Measurements from ENCODE around the gene RFT1. TPM values are rescaled to one million over a fixed set of nuclear protein-coding genes. Genes with fewer than 3 reads are reported as not detected.

The RFT1 gene
- total RNA-seq, 1 experiment from 2014 or later, result 26.8 TPM

- no peak for DNase-seq (ENCODE audit: extremely low read depth, low read depth)
These were observed 20.2 kb upstream of the RFT1 start for GRCh38 chr3:53150247-53151085.

GRCh38 chr3:53149699-53150098 is 19.5 kb upstream of the RFT1 start:
- no peak for DNase-seq (ENCODE audit: extremely low read depth, low read depth)

- no peak for DNase-seq (ENCODE audit: extremely low read depth, low read depth)
These were observed 18.9 kb upstream of the RFT1 start for GRCh38 chr3:53149006-53149690.

- no peak for DNase-seq (ENCODE audit: extremely low read depth, low read depth)
These were observed 17.7 kb upstream of the RFT1 start for GRCh38 chr3:53147903-53148400.

GRCh38 chr3:53147151-53147902 is 17.1 kb upstream of the RFT1 start:
- no peak for DNase-seq (ENCODE audit: extremely low read depth, low read depth)

- no peak for DNase-seq (ENCODE audit: extremely low read depth, low read depth)
These were observed 16.2 kb upstream of the RFT1 start for GRCh38 chr3:53146319-53146891.

- DNase-seq (ENCODE audit: extremely low read depth, low read depth), result no peak
These were observed 15.5 kb upstream of the RFT1 start for GRCh38 chr3:53145713-53146080.

- DNase-seq (ENCODE audit: extremely low read depth, low read depth), result no peak
These were observed 14.9 kb upstream of the RFT1 start for GRCh38 chr3:53144862-53145712.

- no peak for DNase-seq (ENCODE audit: extremely low read depth, low read depth)
These were observed 14.2 kb upstream of the RFT1 start for GRCh38 chr3:53144446-53144845.

GRCh38 chr3:53142986-53143385 is 12.8 kb upstream of the RFT1 start:
- no peak for DNase-seq (ENCODE audit: extremely low read depth, low read depth)

- no peak for DNase-seq (ENCODE audit: extremely low read depth, low read depth)
These were observed 10.9 kb upstream of the RFT1 start for GRCh38 chr3:53140847-53141845.

GRCh38 chr3:53139906-53140846 is 9.9 kb upstream of the RFT1 start:
- no peak for DNase-seq (ENCODE audit: extremely low read depth, low read depth)

GRCh38 chr3:53137835-53138446 is 7.7 kb upstream of the RFT1 start:
- no peak for DNase-seq (ENCODE audit: extremely low read depth, low read depth)

GRCh38 chr3:53137221-53137620 is 7.0 kb upstream of the RFT1 start:
- no peak for DNase-seq (ENCODE audit: extremely low read depth, low read depth)

GRCh38 chr3:53134631-53135232 is 4.5 kb upstream of the RFT1 start:
- peak; percentile 55 for DNase-seq (ENCODE audit: extremely low read depth, low read depth)

- no peak for DNase-seq (ENCODE audit: extremely low read depth, low read depth)
These were observed 2.1 kb upstream of the RFT1 start for GRCh38 chr3:53132347-53132746.

- DNase-seq (ENCODE audit: extremely low read depth, low read depth), result no peak
These were observed 861 bp upstream of the RFT1 start for GRCh38 chr3:53131096-53131495.

All from NCI-H460 (cell line).